Ramos (cell line): ENCODE data around the gene TOR4A.
"Not testable (repeated sequence)": the region's sequence is repeated elsewhere in the genome, so short reads cannot be mapped to it uniquely, and the experiment has no call there.

ENCODE experiments used
- in situ Hi-C: fragments of 300-500 bp; cut with MboI; formaldehyde crosslinking; loops from one replicate; pipeline ENCODE4 v1.14.3; 2022; ENCODE audit warnings: low sequenced_read_pairs; ENCODE audit not compliant: unreplicated experiment

TOR4A gene

DNA sequence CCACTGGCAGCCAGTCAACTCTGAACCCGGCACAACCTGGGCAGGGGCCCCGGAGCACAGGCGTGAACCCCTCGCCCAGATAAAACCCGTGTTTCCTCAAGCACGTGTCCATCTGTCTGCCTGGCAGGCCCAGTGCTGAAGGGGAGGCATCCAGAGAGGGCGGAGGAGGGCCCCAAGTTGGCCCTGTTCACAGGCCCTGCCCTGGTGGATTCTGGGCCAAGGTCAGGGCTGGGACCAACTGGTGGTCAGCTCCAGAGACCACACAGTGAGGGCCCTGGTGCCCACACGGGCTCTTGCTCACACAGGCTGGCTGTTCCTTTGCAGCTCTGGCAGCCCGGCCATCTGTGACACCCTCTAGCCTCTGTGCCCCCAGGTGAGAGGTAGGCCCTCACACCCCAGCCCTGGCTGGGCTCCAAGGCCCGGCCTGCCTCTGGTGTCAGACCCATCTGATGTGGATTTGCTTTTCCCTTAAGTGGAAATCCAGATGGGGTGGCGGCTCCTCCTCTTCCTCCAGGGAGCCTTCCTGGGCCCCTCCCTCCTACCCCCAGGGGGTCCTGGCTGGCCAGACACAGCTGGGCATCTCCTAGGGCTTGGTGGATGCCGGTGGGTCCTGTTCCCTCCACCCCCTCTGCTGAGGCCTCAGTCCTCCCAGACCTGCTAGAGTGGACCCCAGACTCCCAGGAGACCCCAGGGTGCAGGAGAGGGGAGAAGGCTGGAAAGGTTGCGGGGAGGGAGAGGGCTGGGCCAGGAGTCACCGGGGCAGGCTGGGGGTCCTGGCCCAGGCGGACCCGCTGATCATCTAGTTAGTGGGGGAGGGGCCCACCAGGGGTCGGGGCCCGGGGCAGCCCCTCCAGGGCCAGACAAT is 27.0 kb upstream of the TOR4A start:
- in situ Hi-C loops, result no loop called here

DNA sequence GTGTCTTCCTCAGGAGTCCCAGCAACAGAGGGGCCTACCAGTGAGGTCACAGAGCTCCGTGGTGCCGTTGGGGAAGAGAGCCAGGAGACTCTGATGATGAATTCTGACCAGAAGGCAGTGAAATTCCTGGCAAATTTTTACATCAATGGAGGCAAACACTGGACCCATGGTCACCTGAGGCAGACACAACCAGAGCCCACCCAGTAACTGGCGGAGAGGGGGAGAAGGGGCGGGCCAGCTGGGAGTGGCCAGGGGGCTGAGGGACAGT is 26.4 kb upstream of the TOR4A start, which contains the start of gene STPG3:
TSS of gene STPG3 (plus strand) at position 93 of the 268 bp plus-strand sequence. CDS start at position 94, 1 bp downstream.
- in situ Hi-C loops, result no loop called here

DNA sequence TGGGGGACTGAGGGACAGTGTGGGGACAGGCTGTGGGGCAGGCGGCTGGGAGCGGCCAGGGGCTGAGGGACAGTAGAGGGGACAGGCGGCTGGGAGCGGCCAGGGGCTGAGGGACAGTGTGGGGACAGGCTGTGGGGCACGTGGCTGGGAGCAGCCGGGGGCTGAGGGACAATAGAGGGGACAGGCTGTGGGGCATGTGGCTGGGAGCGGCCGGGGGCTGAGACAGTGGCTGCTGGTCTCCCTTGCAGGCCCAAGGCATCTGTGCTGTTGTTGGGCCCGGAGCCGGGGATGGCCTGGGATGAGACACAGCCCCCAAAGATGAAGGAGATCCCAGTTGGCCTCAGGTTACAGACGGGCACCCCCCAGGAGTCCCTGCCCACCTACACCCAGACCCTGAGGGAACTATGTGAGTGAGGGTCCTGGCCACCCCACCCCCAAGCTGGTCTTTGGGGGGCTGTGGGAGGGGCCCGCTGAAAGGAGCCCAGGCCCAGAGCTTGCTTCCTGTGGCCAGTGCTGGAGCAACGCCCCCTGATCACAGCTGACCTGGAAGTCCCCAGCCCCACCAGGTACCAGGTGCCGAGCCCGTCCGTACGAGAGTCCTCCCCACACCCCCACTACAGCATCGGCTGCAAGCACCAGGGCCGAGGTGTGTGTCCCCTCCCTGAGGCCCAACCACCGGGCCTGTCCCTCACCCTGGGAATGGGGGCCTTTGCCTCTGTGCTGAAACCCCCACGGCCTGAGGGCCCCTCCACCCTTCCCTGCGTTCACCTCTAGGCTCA is 25.8 kb upstream of the TOR4A start:
- in situ Hi-C loops, result no loop called here

DNA sequence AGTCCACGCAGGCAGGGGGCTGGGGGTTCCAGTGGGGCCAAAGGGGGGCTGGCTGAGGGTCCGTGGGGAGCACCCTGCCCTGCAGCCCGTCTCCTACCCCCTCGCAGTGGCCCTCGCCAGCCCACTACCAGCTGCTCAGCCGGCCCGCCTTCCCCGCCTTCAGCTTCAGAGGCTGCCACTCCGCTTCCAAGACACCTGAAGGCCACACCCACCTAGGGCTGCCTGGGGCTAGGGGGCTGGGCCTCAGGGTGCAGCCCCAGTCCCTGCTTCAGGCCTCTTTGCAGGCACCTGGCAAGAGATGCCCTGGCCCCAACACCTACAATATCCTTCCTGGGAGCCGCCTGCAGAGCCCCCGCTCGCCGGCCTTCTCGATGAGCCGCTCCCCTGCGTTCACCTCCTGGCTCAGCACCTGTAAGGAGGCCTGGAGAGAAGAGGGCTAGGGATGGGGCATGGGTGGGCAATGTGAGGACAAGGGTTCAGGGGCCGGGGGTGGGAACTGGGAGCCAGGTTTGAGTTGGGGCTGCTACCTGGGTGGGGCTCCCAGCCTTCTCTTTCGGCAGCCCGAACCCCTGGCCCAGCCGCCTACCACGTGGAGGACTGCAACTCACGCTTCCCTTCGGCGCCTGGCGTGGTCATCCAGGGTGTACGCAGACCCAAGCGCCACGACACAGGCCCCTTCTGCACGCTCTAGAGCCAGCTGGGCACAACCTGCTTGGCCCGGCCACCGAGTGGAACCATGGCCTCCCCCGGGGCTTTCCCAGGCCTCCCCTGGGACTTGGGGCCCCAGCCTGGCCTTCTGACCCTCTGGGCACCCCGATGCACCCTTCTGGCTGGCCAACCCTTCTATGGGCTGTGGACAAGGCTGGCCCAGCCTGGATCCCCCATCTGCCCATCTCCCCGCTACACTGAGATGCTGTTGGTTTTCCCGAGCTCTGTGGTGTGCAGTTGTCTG is 24.7 kb upstream of the TOR4A start:
- in situ Hi-C loops, result no loop called here

DNA sequence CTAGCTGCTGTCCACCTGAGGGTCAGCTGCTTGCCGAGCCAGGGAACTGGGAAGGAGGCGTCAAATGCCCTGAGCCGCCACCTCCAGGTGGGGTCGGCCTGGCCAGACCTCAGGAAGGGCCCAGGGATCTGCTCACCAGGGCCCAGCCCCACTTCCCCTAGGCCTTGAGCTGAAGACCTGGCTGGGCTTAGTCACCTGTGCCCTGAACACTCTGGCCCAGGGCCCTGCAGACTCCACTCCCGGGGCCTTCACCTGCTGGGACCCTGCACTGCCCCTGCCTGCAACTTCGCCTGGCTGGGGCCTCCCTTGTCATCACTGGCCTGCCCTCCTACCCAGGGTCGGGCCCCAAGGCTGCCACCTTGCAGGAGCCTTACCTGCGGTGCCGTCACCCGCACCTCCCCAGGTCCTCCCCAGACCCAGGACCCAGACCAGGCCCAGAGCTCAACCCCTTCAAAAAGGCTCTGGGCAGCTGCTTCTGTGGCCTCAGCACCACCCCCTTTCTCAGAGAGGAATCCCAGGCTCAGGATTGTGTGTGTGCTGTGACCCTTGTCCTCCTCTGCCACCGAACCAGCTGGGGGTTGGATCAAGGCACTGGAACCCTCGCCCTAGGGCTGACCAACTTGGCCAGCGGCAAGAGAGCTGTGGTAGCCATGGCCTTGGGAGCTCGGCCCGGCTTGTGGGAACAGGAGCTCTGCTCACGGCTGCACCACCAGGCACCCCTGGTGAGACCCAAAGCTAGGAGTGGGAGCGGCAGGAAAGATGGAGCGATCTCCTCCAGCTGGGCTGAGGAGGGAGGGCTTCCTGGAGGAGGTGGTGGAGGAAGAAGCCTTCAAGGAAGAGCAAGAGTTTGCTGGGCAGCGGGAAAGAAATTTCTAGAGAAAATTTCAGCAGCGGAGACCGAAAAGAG is 23.6 kb upstream of the TOR4A start:
- in situ Hi-C loops, result no loop called here

DNA sequence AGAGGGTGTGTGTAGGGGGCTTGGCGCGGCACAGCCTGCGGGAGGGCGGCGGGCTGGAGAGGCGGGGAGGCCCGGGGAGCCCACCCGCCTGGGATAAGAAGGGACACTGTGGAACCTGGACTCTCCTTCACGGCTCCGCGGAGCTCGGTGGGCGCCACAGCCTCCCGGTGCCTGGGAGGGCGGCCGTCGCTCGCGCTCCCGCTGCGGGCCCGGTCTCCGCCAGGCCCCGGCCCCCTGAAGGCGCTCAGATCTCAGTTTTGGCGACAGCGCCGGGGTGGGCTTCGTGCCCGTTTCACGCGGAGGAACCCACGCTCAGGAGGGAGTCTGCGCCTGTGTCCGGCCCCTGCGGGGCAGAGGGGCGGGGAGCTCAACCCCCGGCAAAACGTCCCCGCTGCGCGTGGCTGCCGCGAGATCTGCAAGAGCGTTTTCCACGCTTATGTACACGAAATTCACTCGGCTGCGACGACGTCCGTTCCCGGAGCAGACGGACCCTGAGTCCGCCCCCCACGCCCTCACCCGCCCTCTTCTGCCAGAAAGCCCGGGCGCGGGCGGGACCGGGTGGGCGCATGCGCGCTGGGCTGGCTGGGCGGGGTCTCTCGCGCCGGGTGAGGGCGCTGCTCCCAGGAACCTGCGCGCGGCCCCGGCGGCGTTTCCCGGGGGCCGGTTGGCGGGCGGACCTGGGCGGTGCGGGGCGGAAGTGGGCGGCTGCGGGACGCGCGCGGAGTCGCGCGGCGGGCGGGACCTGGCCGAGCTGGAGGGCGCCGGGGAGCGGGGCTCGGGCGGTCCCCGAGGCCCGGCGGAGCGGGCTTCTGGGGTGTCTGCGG is 22.7 kb upstream of the TOR4A start, which contains the start of gene NELFB:
TSS of gene NELFB (plus strand) at position 704 of the 824 bp plus-strand sequence.
- in situ Hi-C loops, result no loop called here

DNA sequence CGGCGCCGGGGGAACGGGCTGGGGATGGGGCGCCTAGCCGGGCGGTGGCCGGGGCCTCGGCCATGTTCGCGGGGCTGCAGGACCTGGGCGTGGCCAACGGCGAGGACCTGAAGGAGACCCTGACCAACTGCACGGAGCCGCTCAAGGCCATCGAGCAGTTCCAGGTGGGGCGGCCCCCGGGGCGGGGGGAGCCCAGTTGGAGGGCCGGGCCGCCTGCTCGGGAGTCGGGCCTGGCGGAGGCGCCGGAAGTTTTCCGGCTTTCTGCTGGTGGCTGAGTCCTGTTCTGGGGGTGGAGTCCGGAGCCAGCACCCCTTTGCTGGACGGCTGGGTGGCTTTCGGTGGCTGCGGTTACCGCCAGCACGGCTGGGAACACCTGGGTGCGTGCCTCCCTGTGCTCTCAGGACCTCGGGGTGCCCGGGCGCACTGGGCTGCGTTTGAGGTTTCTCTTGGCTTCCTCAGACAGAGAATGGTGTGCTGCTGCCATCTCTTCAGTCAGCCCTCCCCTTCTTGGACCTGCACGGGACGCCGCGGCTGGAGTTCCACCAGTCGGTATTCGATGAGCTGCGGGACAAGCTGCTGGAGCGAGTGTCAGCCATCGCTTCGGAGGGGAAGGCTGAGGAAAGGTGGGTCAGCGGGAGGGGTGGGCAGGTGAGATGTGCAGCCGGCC is 21.9 kb upstream of the TOR4A start:
- in situ Hi-C loops, result no loop called here

DNA sequence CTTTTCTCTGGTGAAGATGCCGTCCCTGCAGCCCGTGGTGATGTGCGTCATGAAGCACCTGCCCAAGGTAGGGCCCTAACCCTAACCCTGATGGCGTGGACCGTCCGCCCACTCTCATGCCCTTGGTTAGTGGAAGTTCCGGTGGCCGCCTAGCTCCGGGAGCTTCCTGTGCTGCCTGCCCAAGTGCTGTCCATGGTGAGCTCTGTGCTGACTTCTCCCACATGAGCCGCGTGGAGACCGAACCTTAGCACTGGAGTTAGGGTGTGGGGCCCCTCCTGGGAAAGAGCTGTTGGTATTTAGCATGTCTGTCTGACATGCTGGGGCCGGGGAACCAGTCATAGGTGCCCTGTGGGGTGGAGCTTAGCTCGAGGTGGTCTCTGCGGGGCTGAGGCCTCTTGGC is 21.2 kb upstream of the TOR4A start:
- in situ Hi-C loops, result no loop called here

DNA sequence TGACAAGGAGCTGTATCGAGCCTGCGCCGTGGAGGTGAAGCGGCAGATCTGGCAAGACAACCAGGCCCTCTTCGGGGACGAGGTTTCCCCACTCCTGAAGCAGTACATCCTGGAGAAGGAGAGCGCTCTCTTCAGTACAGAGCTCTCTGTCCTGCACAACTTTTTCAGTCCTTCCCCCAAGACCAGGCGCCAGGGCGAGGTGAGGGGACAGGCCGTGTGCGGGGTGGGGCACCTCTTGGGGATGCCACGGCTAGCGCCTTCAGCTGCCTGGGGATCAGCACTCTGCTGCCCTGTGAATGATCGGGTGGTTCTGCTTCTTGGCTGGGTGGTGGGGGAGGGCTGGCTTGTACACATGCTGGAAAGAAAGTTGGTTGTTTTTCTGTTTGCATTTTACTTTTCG is 20.7 kb upstream of the TOR4A start:
- in situ Hi-C loops, result no loop called here

DNA sequence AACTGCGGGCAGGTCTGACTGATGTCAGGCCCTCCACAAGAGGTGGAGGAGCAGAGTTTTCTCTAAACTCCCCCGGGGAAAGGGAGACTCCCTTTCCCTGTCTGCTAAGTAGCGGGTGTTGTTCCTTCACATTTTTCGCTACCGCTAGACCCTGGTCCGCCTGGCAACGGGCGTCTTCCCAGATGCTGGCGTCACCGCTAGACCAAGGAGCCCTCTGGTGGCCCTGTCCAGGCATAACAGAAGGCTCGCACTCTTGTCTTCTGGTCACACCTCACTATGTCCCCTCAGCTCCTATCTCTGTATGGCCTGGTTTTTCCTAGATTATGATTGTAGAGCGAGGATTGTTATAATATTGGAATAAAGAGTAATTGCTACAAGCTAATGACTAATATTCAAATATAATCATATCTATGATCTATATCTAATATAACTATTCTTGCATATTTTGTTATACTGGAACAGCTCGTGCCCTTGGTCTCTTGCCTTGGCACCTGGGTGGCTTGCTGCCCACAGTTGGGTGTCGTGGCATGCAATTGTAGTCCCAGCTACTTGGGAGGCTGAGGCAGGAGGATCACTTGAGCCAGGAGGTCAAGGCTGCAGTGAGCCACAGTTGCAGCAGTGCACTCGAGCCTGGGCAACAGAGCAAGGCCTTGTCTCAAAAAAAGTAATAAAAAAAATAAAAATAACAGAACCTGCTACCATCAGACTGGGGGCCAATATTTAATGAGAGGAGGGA is 15.2 kb upstream of the TOR4A start:
- in situ Hi-C loops, result not testable (repeated sequence)

DNA sequence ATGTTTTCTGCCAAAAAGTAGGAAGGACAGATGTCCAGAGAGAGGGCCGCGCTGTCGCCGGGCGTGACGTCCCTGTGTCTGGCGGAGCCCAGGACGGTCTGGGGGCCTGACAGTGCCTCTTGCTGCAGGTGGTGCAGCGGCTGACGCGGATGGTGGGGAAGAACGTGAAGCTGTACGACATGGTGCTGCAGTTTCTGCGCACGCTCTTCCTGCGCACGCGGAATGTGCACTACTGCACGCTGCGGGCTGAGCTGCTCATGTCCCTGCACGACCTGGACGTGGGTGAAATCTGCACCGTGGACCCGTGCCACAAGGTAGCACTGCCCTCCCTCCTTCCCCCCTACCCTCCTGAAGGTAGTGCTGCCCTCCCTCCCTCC is 14.6 kb upstream of the TOR4A start:
- in situ Hi-C loops, result no loop called here

DNA sequence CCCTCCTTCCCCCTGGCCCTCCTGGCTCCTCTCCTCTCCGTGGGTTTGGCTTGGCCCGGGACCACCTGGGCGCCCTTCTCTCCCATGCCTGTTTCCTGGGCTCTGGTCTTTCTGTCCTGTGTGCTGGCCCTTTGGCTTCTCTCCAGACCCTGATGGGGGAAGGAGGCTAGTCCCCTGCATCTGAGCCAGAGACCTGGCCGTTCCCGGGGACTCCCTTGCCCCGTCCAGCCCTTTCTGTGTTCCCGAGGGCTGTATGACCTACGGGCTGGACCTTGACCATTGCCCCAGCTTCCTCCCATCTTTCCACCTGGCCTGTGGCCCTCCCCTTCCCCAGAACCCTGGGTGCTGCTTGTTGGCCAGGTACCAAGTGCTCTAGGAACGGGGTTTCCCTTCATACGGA is 14.0 kb upstream of the TOR4A start:
- in situ Hi-C loops, result no loop called here

DNA sequence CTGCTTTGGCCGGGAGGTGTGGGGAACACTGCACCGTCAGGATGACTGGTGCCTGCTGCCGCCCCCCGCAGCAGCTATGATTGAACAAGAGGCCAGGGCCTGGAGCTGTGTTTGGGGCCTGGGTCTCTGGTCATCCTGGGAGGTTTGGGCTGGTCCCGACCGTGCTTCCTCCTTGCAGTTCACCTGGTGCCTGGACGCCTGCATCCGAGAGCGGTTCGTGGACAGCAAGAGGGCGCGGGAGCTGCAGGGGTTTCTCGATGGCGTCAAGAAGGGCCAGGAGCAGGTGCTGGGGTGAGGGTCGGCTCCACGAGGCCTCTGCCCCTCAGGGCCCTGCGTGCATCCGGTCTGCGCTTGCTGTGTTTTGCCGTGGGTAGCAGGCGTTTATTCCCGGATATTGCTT is 13.5 kb upstream of the TOR4A start:
- in situ Hi-C loops, result no loop called here

DNA sequence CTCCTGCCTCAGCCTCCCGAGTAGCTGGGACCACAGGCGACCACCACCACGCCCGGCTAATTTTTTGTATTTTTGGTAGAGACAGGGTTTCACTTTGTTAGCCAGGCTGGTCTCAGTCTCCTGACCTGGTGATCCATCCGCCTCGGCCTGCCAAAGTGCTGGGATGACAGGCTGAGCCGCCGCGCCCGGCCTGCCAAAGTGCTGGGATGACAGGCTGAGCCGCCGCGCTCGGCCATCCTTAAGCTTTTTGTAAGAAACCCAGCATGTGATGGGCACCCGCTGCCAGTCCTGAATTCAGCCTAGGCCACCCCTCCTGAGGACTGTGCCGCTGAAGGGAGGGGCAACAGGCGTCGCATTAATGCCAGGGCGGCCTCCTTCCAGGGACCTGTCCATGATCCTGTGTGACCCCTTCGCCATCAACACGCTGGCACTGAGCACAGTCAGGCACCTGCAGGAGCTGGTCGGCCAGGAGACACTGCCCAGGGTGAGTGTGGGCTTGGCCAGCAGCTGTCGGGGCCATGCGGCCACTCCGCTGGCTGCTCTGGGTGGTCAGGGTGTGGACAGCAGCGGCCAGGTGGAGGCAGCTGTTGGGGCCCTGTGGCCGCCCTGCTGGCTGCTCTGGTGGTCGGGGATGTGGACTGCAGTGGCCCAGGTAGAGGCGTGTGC is 11.9 kb upstream of the TOR4A start:
- in situ Hi-C loops, result no loop called here

DNA sequence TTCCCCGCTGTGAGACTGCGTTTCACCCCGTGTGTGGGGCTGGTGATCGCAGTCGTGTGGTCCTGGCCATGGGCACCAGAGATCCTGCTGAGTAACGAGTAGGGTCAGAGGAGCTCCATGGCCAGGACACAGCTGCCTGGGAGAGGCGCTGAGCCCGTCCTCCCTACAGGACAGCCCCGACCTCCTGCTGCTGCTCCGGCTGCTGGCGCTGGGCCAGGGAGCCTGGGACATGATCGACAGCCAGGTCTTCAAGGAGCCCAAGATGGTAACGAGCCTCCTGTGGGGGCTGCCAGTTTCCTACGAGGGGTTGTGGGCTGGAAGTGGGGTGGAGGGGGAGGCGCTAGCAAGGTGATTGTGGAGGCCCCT is 11.4 kb upstream of the TOR4A start:
- in situ Hi-C loops, result no loop called here

DNA sequence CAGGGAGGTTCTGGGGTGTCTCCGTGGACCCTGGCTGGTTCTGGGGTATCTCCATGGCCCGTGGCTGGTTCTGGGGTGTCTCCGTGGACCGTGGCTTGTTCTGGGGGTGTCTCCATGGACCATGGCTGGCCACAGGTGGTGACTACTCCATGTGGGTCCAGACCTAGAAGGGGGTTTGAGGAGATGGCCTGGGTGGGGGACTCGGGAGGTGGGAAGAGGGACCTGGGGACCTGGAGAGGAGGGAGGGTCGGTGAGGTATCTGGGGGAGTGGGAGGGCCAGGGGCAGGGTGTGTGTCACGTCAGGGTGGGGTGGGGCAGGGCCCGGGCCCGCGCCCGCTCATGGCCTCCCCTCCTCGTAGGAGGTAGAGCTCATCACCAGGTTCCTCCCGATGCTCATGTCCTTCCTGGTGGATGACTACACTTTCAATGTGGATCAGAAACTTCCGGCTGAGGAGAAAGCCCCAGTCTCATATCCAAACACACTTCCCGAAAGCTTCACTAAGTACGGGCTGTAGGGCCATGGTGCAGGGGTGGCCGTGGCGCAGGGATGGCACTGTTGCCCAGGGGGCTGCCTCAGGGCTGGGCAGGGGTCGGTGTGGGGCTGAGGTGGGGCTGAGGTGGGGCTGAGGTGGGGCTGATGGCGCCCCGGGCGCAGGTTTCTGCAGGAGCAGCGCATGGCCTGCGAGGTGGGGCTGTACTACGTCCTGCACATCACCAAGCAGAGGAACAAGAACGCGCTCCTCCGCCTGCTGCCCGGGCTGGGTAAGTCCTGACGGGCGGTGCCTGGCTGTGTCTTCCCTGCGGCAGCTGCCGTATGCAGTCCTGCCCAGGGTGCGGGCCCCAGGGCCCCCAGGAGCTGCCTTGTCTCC is 10.7 kb upstream of the TOR4A start:
- in situ Hi-C loops, result no loop called here
